A673 (cell line): Measurements from ENCODE around the gene CHSY3.

Experiments used
- CTCF ChIP-seq: fragments of 300-800, 200-600 bp; sonication (generic); conservative IDR thresholded peaks from 2 replicates; pipeline ENCODE4 v1.5.1; 2017; ENCODE audit warnings: low read depth, mild to moderate bottlenecking, antibody characterized with exemption, low read length, moderate library complexity, mixed read lengths
- EZH2 ChIP-seq: fragments of 200-600 bp; sonication (generic); IDR thresholded peaks from 2 replicates; pipeline ENCODE4 v1.6.1; 2017; ENCODE audit warnings: borderline replicate concordance, low read depth, mild to moderate bottlenecking, mixed read lengths, antibody characterized with exemption, low read length; ENCODE audit not compliant: poor library complexity, severe bottlenecking

DNA sequence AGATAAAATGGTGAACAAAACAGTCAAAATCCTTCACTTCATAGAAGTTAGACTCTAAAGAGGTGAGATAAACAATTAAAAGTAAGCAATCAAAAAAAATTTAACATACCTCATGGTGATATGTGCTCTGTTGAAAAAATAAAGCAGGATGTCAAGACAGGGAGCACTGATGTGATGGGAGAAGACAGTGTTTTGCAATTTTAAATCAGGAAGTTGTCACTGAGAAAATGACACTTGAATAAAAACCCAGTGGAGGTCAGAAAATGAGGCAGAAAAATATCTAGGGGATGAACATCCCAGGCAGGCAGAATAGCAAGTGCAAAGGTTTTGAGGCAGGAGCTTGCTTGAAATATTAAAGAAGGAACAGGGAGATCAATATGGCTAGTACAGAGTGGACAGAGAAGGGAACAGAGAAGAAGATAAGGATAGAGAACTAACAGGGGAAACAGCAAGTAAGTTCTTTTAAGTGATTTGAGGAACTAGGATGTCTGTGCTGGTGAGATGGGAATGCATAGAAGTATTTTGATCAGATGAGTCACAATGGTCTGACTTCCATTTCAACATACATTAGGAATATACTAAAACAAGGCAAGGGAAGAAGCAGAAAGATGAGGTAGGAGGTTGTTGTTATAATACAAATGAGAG is 130.4 kb downstream of the CHSY3 start:
- TF ChIP-seq CTCF (no peak), EZH2 (no peak)
